Upper lobe of right lung (tissue), 1 donor: Measurements from ENCODE around the gene CDK4. TPM values are rescaled to one million over a fixed set of nuclear protein-coding genes. Genes with fewer than 3 reads are reported as not detected.

Experiments
- ATAC-seq: fragments of 200-7000 bp; cut with Tn5 transposase; one replicate; pipeline ENCODE4 v1.9.1; 2020; ENCODE audit warnings: mild to moderate bottlenecking, moderate library complexity
- DNase-seq: peaks from one replicate; pipeline ENCODE4 v3.0.0-alpha.2; 2020
- H3K27ac ChIP-seq: fragments of 200-600 bp; one replicate; pipeline ENCODE4 v1.8.0; 2022
- H3K27me3 ChIP-seq: fragments of 200-600 bp; one replicate; pipeline ENCODE4 v1.8.0; 2022; ENCODE audit warnings: mild to moderate bottlenecking
- H3K36me3 ChIP-seq: fragments of 200-600 bp; one replicate; pipeline ENCODE4 v1.8.0; 2022
- H3K4me1 ChIP-seq: fragments of 200-600 bp; one replicate; pipeline ENCODE4 v1.8.0; 2022
- H3K4me3 ChIP-seq: fragments of 200-600 bp; one replicate; pipeline ENCODE4 v1.8.0; 2022; ENCODE audit warnings: mild to moderate bottlenecking
- H3K9me3 ChIP-seq: fragments of 200-600 bp; one replicate; pipeline ENCODE4 v1.8.0; 2022
- intact Hi-C: fragments of 100-400 bp; cut with DNase I; formaldehyde crosslinking; loops from one replicate; pipeline ENCODE4 v1.11.0; 2022
- total RNA-seq: library from RNA; stranded (reverse); fragmentation: NEBNext Ultra II Directional; extraction: Animal tissue kit (Norgen Biotek cat#: 25700); gene quantifications from one replicate; pipeline ENCODE4 v1.2.1, GENCODE V29; 2021
- TF ChIP-seq, protein P1 (sequence below): fragments of 200-600 bp; IDR thresholded peaks from one replicate; pipeline ENCODE4 v1.8.0; 2022; ENCODE audit warnings: antibody characterized with exemption
- donor health status: DM: no; HTN: yes; CAD: no; lungs with severe emphysema.

Gene CDK4
- total RNA-seq, 1 donor from 2014 or later, result 77.6 TPM

DNA sequence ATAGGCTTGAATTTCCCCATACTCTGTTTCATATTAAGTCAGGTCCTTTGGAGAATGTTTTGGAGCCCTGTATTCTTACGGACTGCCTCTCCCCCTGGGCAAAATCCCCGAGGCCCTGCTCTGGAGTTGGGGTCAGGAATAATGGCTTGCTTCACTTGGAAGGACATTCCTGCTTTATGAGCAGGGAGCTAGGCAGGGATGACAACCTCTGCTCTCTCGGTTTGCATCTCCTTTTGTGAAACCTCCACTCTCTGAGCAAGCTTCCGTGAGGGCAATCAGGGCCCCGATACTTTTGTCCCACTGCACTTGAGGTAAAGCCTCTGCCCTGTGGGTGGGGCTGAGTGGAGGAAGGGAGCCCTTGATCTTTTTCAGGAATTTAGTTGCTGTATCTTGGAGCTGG is 38.9 kb downstream of the CDK4 start:
- no peak for ATAC-seq
- H3K4me3 ChIP-seq, result no peak overlapping the region
- no peak overlapping the region for H3K27ac ChIP-seq
- H3K27me3 ChIP-seq, result no peaks in the 10 kb centered on the region
- H3K9me3 ChIP-seq, result no peaks in the 10 kb centered on the region
- TF ChIP-seq, protein P1, sequence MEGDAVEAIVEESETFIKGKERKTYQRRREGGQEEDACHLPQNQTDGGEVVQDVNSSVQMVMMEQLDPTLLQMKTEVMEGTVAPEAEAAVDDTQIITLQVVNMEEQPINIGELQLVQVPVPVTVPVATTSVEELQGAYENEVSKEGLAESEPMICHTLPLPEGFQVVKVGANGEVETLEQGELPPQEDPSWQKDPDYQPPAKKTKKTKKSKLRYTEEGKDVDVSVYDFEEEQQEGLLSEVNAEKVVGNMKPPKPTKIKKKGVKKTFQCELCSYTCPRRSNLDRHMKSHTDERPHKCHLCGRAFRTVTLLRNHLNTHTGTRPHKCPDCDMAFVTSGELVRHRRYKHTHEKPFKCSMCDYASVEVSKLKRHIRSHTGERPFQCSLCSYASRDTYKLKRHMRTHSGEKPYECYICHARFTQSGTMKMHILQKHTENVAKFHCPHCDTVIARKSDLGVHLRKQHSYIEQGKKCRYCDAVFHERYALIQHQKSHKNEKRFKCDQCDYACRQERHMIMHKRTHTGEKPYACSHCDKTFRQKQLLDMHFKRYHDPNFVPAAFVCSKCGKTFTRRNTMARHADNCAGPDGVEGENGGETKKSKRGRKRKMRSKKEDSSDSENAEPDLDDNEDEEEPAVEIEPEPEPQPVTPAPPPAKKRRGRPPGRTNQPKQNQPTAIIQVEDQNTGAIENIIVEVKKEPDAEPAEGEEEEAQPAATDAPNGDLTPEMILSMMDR, result no peak
- H3K36me3 ChIP-seq, result peaks cover 75% of the 10 kb centered on the region
- H3K4me1 ChIP-seq, result no peaks in the 10 kb centered on the region
- intact Hi-C loops, result no loop called here
- DNase-seq, result no peak

GRCh38 chr12:57712701-57713100 is 39.4 kb downstream of the CDK4 start:
- H3K4me3 ChIP-seq, result no peak overlapping the region
- no peak overlapping the region for H3K27ac ChIP-seq
- ATAC-seq (no peak), DNase-seq (no peak)
- H3K36me3 ChIP-seq, result peaks cover 73% of the 10 kb centered on the region
- intact Hi-C loops, result no loop called here
- TF ChIP-seq, protein P1, result no peak
- H3K4me1 ChIP-seq, result no peaks in the 10 kb centered on the region
- no peaks in the 10 kb centered on the region for H3K27me3 ChIP-seq
- H3K9me3 ChIP-seq, result no peaks in the 10 kb centered on the region

DNA sequence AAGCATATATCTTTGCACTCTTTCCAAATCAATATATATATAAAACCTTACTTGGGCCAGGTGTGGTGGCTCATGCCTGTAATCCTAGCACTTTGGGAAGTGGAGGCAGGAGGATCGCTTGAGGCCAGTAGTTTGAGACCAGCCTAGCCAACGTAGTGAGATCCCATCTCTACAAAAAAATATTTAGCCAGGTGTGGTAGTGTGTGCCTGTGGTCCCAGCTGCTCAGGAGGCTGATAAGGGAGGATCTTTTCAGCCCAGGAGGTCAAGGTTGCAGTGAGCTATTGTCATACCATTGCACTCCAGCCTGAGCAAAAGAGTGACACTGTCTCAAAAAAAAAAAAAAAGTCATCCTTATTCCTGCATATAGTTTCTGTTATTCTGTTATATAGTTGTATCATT is 43.8 kb downstream of the CDK4 start:
- Histone ChIP-seq H3K9me3 (no peaks in the 10 kb centered on the region), H3K4me3 (no peak overlapping the region), H3K36me3 (peaks cover 61% of the 10 kb centered on the region), H3K4me1 (no peaks in the 10 kb centered on the region), H3K27me3 (no peaks in the 10 kb centered on the region), H3K27ac (no peak overlapping the region)
- ATAC-seq, result no peak
- intact Hi-C loops, result no loop called here
- TF ChIP-seq, protein P1, result no peak
- no peak for DNase-seq

DNA sequence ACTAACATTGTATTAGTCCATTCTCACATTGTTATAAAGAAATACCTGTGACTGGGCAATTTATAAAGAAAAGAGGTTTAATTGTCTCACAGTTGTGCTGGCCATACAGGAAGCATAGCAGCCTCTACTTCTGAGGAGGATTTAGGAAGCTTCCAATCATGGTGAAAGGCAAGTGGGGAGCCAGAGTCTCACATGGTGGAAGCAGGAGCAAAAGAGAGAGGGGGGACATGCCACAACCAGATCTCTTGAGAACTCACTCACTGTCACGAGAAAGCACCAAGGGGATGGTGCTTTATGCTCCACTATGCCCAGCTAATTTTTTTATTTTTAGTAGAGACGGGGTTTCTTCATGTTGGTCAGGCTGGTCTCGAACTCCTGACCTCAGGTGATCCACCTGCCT is 44.9 kb downstream of the CDK4 start:
- H3K9me3 ChIP-seq, result no peaks in the 10 kb centered on the region
- intact Hi-C loops, result no loop called here
- H3K36me3 ChIP-seq, result peaks cover 64% of the 10 kb centered on the region
- TF ChIP-seq, protein P1, result no peak
- H3K4me3 ChIP-seq, result no peak overlapping the region
- H3K27ac ChIP-seq, result no peak overlapping the region
- DNase-seq (no peak), ATAC-seq (no peak)
- no peaks in the 10 kb centered on the region for H3K4me1 ChIP-seq
- no peaks in the 10 kb centered on the region for H3K27me3 ChIP-seq

DNA sequence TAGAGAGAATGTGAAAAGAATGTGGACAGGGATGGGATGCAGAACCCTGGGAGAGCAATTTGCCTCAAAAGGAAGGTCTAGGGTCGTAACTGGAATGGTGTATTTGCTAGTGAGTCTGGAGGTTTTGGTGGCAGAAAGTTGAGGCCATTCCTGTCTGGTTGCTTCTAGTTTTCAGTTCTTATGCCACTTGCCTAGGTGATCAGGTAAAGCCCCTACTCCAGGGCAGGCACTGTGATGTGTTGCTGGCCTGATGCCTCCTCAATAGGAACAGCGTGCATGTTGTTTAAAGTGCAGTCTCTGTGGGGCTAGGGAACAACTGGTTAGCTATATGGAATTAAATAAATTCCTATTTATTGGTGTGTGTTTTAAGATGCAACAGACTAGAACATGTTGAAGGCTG is 51.8 kb downstream of the CDK4 start:
- DNase-seq (no peak), ATAC-seq (no peak)
- Histone ChIP-seq H3K4me3 (no peak overlapping the region), H3K27me3 (no peaks in the 10 kb centered on the region), H3K9me3 (no peaks in the 10 kb centered on the region), H3K27ac (no peak overlapping the region), H3K4me1 (peaks cover 1% of the 10 kb centered on the region), H3K36me3 (peaks cover 67% of the 10 kb centered on the region)
- TF ChIP-seq, protein P1, result no peak
- intact Hi-C loops, result no loop called here

- Histone ChIP-seq H3K4me1 (peaks cover 11% of the 10 kb centered on the region), H3K36me3 (peaks cover 59% of the 10 kb centered on the region), H3K4me3 (no peak overlapping the region), H3K27ac (no peak overlapping the region), H3K9me3 (no peaks in the 10 kb centered on the region), H3K27me3 (no peaks in the 10 kb centered on the region)
- ATAC-seq (no peak), DNase-seq (no peak)
- intact Hi-C loops, result no loop called here
- TF ChIP-seq, protein P1, result no peak
These were observed 53.7 kb downstream of the CDK4 start for GRCh38 chr12:57698414-57698813.
